ENCODE measurements around the gene GPR142.

Gene GPR142

GRCh38 chr17:74389084-74389753, 21.9 kb downstream of the GPR142 start:
- TF ChIP-seq GATA3 (IDR thresholded peaks at IDR 0.05; ENCODE audit: low read depth, low read length) = no peak
- TF ChIP-seq GATA2 (IDR thresholded peaks at IDR 0.05; ENCODE audit: low read depth, low read length) = no peak

GRCh38 chr17:74389937-74390679, 22.8 kb downstream of the GPR142 start:
- TF ChIP-seq GATA3 (IDR thresholded peaks at IDR 0.05; ENCODE audit: low read depth, low read length) = no peak
- no peak for TF ChIP-seq GATA2 (IDR thresholded peaks at IDR 0.05; ENCODE audit: low read depth, low read length)

GRCh38 chr17:74390680-74391653, 23.7 kb downstream of the GPR142 start:
- TF ChIP-seq GATA2 (IDR thresholded peaks at IDR 0.05; ENCODE audit: low read depth, low read length) (no peak; the same call in 1 of the 2 replicates), GATA3 (IDR thresholded peaks at IDR 0.05; ENCODE audit: low read depth, low read length) (no peak)

- TF ChIP-seq GATA3 (IDR thresholded peaks at IDR 0.05; ENCODE audit: low read depth, low read length) = no peak
- TF ChIP-seq GATA2 (IDR thresholded peaks at IDR 0.05; ENCODE audit: low read depth, low read length) = no peak
Observed at GRCh38 chr17:74391771-74392170, 24.5 kb downstream of the GPR142 start.

GRCh38 chr17:74392848-74393247, 25.5 kb downstream of the GPR142 start:
- TF ChIP-seq GATA3 (IDR thresholded peaks at IDR 0.05; ENCODE audit: low read depth, low read length) (no peak), GATA2 (IDR thresholded peaks at IDR 0.05; ENCODE audit: low read depth, low read length) (no peak)

GRCh38 chr17:74393346-74393942, 26.1 kb downstream of the GPR142 start:
- TF ChIP-seq GATA3 (IDR thresholded peaks at IDR 0.05; ENCODE audit: low read depth, low read length) (no peak), GATA2 (IDR thresholded peaks at IDR 0.05; ENCODE audit: low read depth, low read length) (no peak)

GRCh38 chr17:74394275-74394950, 27.1 kb downstream of the GPR142 start:
- no peak for TF ChIP-seq GATA2 (IDR thresholded peaks at IDR 0.05; ENCODE audit: low read depth, low read length)
- TF ChIP-seq GATA3 (IDR thresholded peaks at IDR 0.05; ENCODE audit: low read depth, low read length) = no peak

- TF ChIP-seq GATA2 (IDR thresholded peaks at IDR 0.05; ENCODE audit: low read depth, low read length) (no peak), GATA3 (IDR thresholded peaks at IDR 0.05; ENCODE audit: low read depth, low read length) (no peak)
Observed at GRCh38 chr17:74394977-74395376, 27.7 kb downstream of the GPR142 start.

GRCh38 chr17:74396567-74396966, 29.3 kb downstream of the GPR142 start:
- no peak for TF ChIP-seq GATA3 (IDR thresholded peaks at IDR 0.05; ENCODE audit: low read depth, low read length)
- no peak for TF ChIP-seq GATA2 (IDR thresholded peaks at IDR 0.05; ENCODE audit: low read depth, low read length)

GRCh38 chr17:74402048-74402447, 34.7 kb downstream of the GPR142 start:
- TF ChIP-seq GATA2 (IDR thresholded peaks at IDR 0.05; ENCODE audit: low read depth, low read length) (no peak), GATA3 (IDR thresholded peaks at IDR 0.05; ENCODE audit: low read depth, low read length) (no peak)

- TF ChIP-seq GATA2 (IDR thresholded peaks at IDR 0.05; ENCODE audit: low read depth, low read length) = no peak
- TF ChIP-seq GATA3 (IDR thresholded peaks at IDR 0.05; ENCODE audit: low read depth, low read length) = no peak
Observed at GRCh38 chr17:74403512-74404137, 36.3 kb downstream of the GPR142 start.

- TF ChIP-seq GATA2 (IDR thresholded peaks at IDR 0.05; ENCODE audit: low read depth, low read length) (no peak), GATA3 (IDR thresholded peaks at IDR 0.05; ENCODE audit: low read depth, low read length) (no peak)
Observed at GRCh38 chr17:74404218-74404617, 36.9 kb downstream of the GPR142 start.

GRCh38 chr17:74404789-74405188, 37.5 kb downstream of the GPR142 start:
- TF ChIP-seq GATA3 (IDR thresholded peaks at IDR 0.05; ENCODE audit: low read depth, low read length) (no peak), GATA2 (IDR thresholded peaks at IDR 0.05; ENCODE audit: low read depth, low read length) (no peak)
